ENCODE measurements around the gene BIRC2.

DNA sequence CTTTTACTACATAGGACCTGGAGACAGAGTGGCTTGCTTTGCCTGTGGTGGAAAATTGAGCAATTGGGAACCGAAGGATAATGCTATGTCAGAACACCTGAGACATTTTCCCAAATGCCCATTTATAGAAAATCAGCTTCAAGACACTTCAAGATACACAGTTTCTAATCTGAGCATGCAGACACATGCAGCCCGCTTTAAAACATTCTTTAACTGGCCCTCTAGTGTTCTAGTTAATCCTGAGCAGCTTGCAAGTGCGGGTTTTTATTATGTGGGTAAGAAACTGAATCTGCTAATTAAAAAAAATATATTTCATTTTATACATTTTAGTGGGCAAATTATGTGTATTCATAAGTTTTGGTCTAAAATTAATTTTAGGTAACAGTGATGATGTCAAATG, 21.9 kb upstream of the BIRC2 start:
- TF ChIP-seq CTCF (IDR thresholded peaks at IDR 0.05) (no peak), POLR2A (IDR thresholded peaks at IDR 0.05) (no peak)
